Endothelial cell of umbilical vein (primary cell): ENCODE data around the gene OR1L6. TPM values are rescaled to one million over a fixed set of nuclear protein-coding genes. Genes with fewer than 3 reads are reported as not detected.

Experiments used
- BruUV-seq: library from RNA; stranded (reverse); fragments of 400-500 nt; replicated peaks from 2 replicates; lab custom pipeline; 2021; lab: Mats Ljungman, UMichigan
- CTCF ChIA-PET: fragments of 300-600, 350-600 bp; sonication (Branson Sonifier 250); formaldehyde crosslinking; loops from one replicate; lab custom pipeline; 2021; ENCODE audit warnings: antibody characterized with exemption, inconsistent platforms; lab: Charles Lee
- POLR2A ChIA-PET: fragments of 300-600, 350-600 bp; sonication (Branson Sonifier 250); formaldehyde crosslinking; loops from one replicate; lab custom pipeline; 2021; ENCODE audit warnings: antibody characterized with exemption, inconsistent platforms; lab: Charles Lee
- DNase-seq: peaks from one replicate; pipeline ENCODE4 v3.0.0-alpha.2; 2011; ENCODE audit warnings: low read depth, low spot score
- FAIRE-seq: peaks from 2 replicates; lab custom pipeline; 2011; peaks lifted over from hg19 to GRCh38; lab: Jason Lieb, UNC
- H2AFZ ChIP-seq: 2 replicates; pipeline ENCODE4 v1.6.0; 2012; ENCODE audit warnings: low read depth, low read length, control low read depth, inconsistent platforms
- H3K27ac ChIP-seq: 2 replicates; pipeline ENCODE4 v1.5.1; 2011; ENCODE audit warnings: low read depth, mild to moderate bottlenecking, control low read depth, low read length, moderate library complexity; ENCODE audit not compliant: insufficient read depth
- H3K27me3 ChIP-seq, 2 experiments: 2 replicates each; pipeline versions ENCODE4 v1.6.0 to v1.6.1; 2011; ENCODE audit warnings: low read length in 2 of 2, mixed read lengths in 1 of 2; ENCODE audit not compliant: control insufficient read depth in 2 of 2, insufficient read depth in 2 of 2
- H3K36me3 ChIP-seq, 2 experiments: 2 replicates in 1 of 2; 3 replicates in 1 of 2; pipeline ENCODE4 v1.5.1; 2011; ENCODE audit warnings: low read length in 2 of 2, mild to moderate bottlenecking in 1 of 2, moderate library complexity in 1 of 2; ENCODE audit not compliant: control insufficient read depth in 2 of 2, insufficient read depth in 2 of 2; ENCODE audit errors: extremely low read depth in 1 of 2
- H3K4me1 ChIP-seq: 3 replicates; pipeline ENCODE4 v1.5.1; 2011; ENCODE audit warnings: mild to moderate bottlenecking, low read length; ENCODE audit not compliant: control insufficient read depth, insufficient read depth; ENCODE audit errors: extremely low read depth
- H3K4me2 ChIP-seq: 2 replicates; pipeline ENCODE4 v1.6.1; 2011; ENCODE audit warnings: low read length, control low read depth, mixed read lengths; ENCODE audit not compliant: insufficient read depth
- H3K4me3 ChIP-seq, 3 experiments: fragments of 200-600 bp in 1 of 3; sonication (generic), shearing (Covaris generic) in 1 of 3; replicated peaks in 1 of 3; 2 replicates each; pipeline ENCODE4 v1.5.1; 2011 to 2016; ENCODE audit warnings: control low read depth in 3 of 3, low read length in 3 of 3, mild to moderate bottlenecking in 2 of 3, inconsistent platforms in 1 of 3, low read depth in 1 of 3, moderate library complexity in 1 of 3; ENCODE audit not compliant: insufficient read depth in 1 of 3
- H3K79me2 ChIP-seq: 2 replicates; pipeline ENCODE4 v1.6.0; 2012; ENCODE audit warnings: low read length, inconsistent platforms; ENCODE audit not compliant: control insufficient read depth, insufficient read depth
- H3K9ac ChIP-seq: replicated peaks from 2 replicates; pipeline ENCODE3; 2011; ENCODE audit warnings: low read length, control low read depth; ENCODE audit not compliant: insufficient read depth; ENCODE audit errors: extremely low read depth
- H3K9me1 ChIP-seq: replicated peaks from 3 replicates; pipeline ENCODE4 v1.6.0; 2011; ENCODE audit warnings: mild to moderate bottlenecking, low read length; ENCODE audit not compliant: control insufficient read depth, insufficient read depth; ENCODE audit errors: extremely low read depth
- H3K9me3 ChIP-seq: replicated peaks from 2 replicates; pipeline ENCODE4 v1.5.1; 2012; ENCODE audit warnings: low read length, inconsistent platforms; ENCODE audit not compliant: control insufficient read depth, insufficient read depth
- H4K20me1 ChIP-seq: replicated peaks from 2 replicates; pipeline ENCODE3; 2011; ENCODE audit warnings: mild to moderate bottlenecking, low read length; ENCODE audit not compliant: control insufficient read depth, insufficient read depth; ENCODE audit errors: extremely low read depth
- EZH2 ChIP-seq: IDR thresholded peaks from 2 replicates; pipeline ENCODE4 v1.6.1; 2012; ENCODE audit warnings: borderline replicate concordance, low read depth, mild to moderate bottlenecking, moderate library complexity, low read length, inconsistent platforms; ENCODE audit not compliant: severe bottlenecking
- FOS ChIP-seq: IDR thresholded peaks from 2 replicates; pipeline ENCODE4 v1.6.1; 2011; ENCODE audit warnings: mild to moderate bottlenecking, low read length, moderate library complexity, borderline replicate concordance; ENCODE audit not compliant: insufficient read depth
- GATA2 ChIP-seq: IDR thresholded peaks from 2 replicates; pipeline ENCODE4 v1.7.0; 2011; ENCODE audit warnings: low read depth, mild to moderate bottlenecking, moderate library complexity, mixed read lengths, low read length; ENCODE audit not compliant: insufficient read length, insufficient read depth
- JUN ChIP-seq: IDR thresholded peaks from 2 replicates; pipeline ENCODE4 v1.6.1; 2011; ENCODE audit warnings: borderline replicate concordance, low read depth; ENCODE audit not compliant: insufficient read length, insufficient read depth
- MYC ChIP-seq: IDR thresholded peaks from one replicate; pipeline ENCODE4 v1.6.1; 2011; ENCODE audit warnings: mild to moderate bottlenecking, low read depth, low read length
- POLR2A ChIP-seq: IDR thresholded peaks from 2 replicates; pipeline ENCODE4 v1.6.1; 2012; ENCODE audit warnings: low read depth, mild to moderate bottlenecking, control low read depth, low read length
- POLR2AphosphoS5 ChIP-seq: IDR thresholded peaks from 2 replicates; pipeline ENCODE4 v1.6.1; 2012; ENCODE audit warnings: low read depth, mild to moderate bottlenecking, control low read depth, low read length, moderate library complexity; ENCODE audit not compliant: insufficient read depth
- dilution Hi-C: fragments of 300-500 bp; cut with MboI; formaldehyde crosslinking; loops from one replicate; pipeline ENCODE4 v1.15.0; 2019; ENCODE audit warnings: low sequenced_read_pairs; ENCODE audit not compliant: extremely low pct_ligation_motif_present
- intact Hi-C: fragments of 100-400 bp; cut with micrococcal nuclease; formaldehyde crosslinking; loops from one replicate; pipeline ENCODE4 v1.10.0; 2022
- polyA plus RNA-seq, 4 experiments: library from polyadenylated mRNA; depleted of rRNA in 3 of 4; stranded (reverse) in 3 of 4; unstranded in 1 of 4; fragments of >200 nt; gene quantifications; 2 replicates each; pipeline versions ENCODE4 v1.2.1 to v1.2.3, GENCODE V29; 2011 to 2012; ENCODE audit warnings: missing spikeins in 1 of 4
- total RNA-seq: library from RNA; stranded (reverse); gene quantifications from 2 replicates; pipeline ENCODE4 v1.2.3, GENCODE V29; 2021
- TF ChIP-seq, protein P1 (sequence below): IDR thresholded peaks from 2 replicates; pipeline ENCODE4 v1.6.1; 2011; ENCODE audit not compliant: insufficient read depth, insufficient read length
- TF ChIP-seq, protein P2 (sequence below), 2 donors: IDR thresholded peaks; 1 replicate in 1 of 2; 2 replicates in 1 of 2; pipeline ENCODE4 v1.5.1; 2011; ENCODE audit warnings: low read length in 2 of 2, mild to moderate bottlenecking in 2 of 2, moderate library complexity in 2 of 2, control low read depth in 1 of 2, inconsistent platforms in 1 of 2, low read depth in 1 of 2; ENCODE audit not compliant: insufficient read depth in 1 of 2; ENCODE audit errors: extremely low read depth in 1 of 2

Gene OR1L6
- total and polyA plus RNA-seq, 2 donors (not counting 3 experiments of a cell fraction or from before 2014, with no cell fraction given), result not detected

DNA sequence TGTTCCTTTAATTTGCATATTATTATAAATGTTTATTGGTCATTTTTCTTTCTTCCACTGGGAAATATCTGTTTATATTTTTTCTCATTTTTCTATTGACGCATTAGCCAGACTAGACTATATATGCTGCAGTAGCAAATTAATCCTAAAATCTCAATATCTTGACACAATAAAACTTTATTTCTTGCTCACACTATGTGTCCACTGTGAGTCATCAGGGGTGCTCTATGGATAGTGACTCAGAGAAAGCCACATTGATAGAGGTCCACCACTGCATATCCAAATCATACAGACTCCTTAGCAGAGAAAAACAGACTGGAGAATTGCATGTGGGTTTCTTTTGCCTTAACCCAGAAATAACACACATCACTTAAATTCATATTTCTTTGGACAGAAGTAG lies 46.4 kb upstream of the OR1L6 start:
- intact Hi-C loops, result no loop called here
- no peaks in the 10 kb centered on the region for H3K4me1 ChIP-seq
- no peaks in the 10 kb centered on the region for H3K36me3 ChIP-seq
- no peaks in the 10 kb centered on the region for H4K20me1 ChIP-seq
- TF ChIP-seq FOS (peak; percentile 60), MYC (no peak), POLR2A (no peak)
- BruUV-seq, result no TSS peak
- DNase-seq (no peak), FAIRE-seq (no peak)
- ChIA-PET CTCF (no interaction called here), POLR2A (no interaction called here)
- H3K9me3 ChIP-seq, result no peaks in the 10 kb centered on the region
- no peak overlapping the region for H3K9ac ChIP-seq
- no peaks in the 10 kb centered on the region for H3K79me2 ChIP-seq
- no peak overlapping the region for H2AFZ ChIP-seq
- H3K4me2 ChIP-seq, result no peak overlapping the region
- H3K27ac ChIP-seq, result no peak overlapping the region
- no peaks in the 10 kb centered on the region for H3K27me3 ChIP-seq
- H3K9me1 ChIP-seq, result no peaks in the 10 kb centered on the region
- dilution Hi-C loops, result no loop called here
- no peak overlapping the region for H3K4me3 ChIP-seq

DNA sequence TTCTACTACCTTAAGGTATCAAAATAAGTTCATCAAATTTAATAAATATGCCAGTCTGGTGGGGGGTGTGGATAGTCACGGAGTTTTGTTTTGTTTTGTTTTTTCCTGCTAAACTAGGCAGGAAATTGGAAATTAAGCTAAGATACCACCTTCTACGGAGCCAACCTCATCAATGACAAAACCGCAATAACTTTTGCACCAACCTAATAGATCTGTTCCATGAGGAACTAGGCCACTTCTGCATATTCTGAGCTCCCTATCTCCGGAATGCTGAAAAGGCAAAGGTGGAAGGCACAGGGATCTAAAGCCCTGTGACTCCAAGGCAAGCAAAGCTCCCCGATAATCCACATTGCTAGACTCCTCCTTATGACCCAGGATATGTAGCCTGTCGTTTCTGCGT lies 24.1 kb upstream of the OR1L6 start:
- BruUV-seq, result no TSS peak
- no peaks in the 10 kb centered on the region for H3K9me3 ChIP-seq
- ChIA-PET POLR2A (no interaction called here), CTCF (interaction anchor here (1.0 kb wide), 1 partner anchor 134 kb away, joined by 3 read pairs; no protein-coding TSS in a partner anchor)
- dilution Hi-C loops (no loop called here), intact Hi-C loops (no loop called here)
- no peak for FAIRE-seq
- H3K27ac ChIP-seq, result no peak overlapping the region
- no peak for DNase-seq
- no peak overlapping the region for H2AFZ ChIP-seq
- no peak overlapping the region for H3K9ac ChIP-seq
- H3K4me2 ChIP-seq, result no peak overlapping the region
- H3K36me3 ChIP-seq, result no peaks in the 10 kb centered on the region
- H3K27me3 ChIP-seq, result no peaks in the 10 kb centered on the region
- H3K79me2 ChIP-seq, result no peaks in the 10 kb centered on the region
- no peaks in the 10 kb centered on the region for H3K4me1 ChIP-seq
- no peaks in the 10 kb centered on the region for H3K9me1 ChIP-seq
- H3K4me3 ChIP-seq, result no peak overlapping the region
- H4K20me1 ChIP-seq, result no peaks in the 10 kb centered on the region
- TF ChIP-seq POLR2AphosphoS5 (no peak), GATA2 (no peak), FOS (no peak), POLR2A (no peak), MYC (no peak), JUN (no peak), EZH2 (no peak)
- TF ChIP-seq, protein P1, sequence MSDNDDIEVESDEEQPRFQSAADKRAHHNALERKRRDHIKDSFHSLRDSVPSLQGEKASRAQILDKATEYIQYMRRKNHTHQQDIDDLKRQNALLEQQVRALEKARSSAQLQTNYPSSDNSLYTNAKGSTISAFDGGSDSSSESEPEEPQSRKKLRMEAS, result no peak
- TF ChIP-seq, protein P2, sequence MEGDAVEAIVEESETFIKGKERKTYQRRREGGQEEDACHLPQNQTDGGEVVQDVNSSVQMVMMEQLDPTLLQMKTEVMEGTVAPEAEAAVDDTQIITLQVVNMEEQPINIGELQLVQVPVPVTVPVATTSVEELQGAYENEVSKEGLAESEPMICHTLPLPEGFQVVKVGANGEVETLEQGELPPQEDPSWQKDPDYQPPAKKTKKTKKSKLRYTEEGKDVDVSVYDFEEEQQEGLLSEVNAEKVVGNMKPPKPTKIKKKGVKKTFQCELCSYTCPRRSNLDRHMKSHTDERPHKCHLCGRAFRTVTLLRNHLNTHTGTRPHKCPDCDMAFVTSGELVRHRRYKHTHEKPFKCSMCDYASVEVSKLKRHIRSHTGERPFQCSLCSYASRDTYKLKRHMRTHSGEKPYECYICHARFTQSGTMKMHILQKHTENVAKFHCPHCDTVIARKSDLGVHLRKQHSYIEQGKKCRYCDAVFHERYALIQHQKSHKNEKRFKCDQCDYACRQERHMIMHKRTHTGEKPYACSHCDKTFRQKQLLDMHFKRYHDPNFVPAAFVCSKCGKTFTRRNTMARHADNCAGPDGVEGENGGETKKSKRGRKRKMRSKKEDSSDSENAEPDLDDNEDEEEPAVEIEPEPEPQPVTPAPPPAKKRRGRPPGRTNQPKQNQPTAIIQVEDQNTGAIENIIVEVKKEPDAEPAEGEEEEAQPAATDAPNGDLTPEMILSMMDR (IDR thresholded peaks at IDR 0.05; ENCODE audit: extremely low read depth in 1 of 2, insufficient read depth in 1 of 2, low read depth in 1 of 2, low read length in 2 of 2), result no peak
